GM21737 (cell line): ENCODE results near the gene PUS1.
"Not testable (repeated sequence)": the region's sequence is repeated elsewhere in the genome, so short reads cannot be mapped to it uniquely, and the experiment has no call there.

Source experiments
- ATAC-seq: cut with Tn5 transposase; IDR thresholded peaks from one replicate; pipeline ENCODE4 v1.9.1; 2021; ENCODE audit warnings: mild to moderate bottlenecking, moderate library complexity; ENCODE audit not compliant: unreplicated experiment

PUS1 gene

GRCh38 chr12:131959641-131960589 lies 30.8 kb downstream of the PUS1 start:
- ATAC-seq, result no peak

- ATAC-seq, result not testable (repeated sequence)
Measured at GRCh38 chr12:131960590-131961325, 31.7 kb downstream of the PUS1 start.

- not testable (repeated sequence) for ATAC-seq
Measured at GRCh38 chr12:131961328-131961727, 32.3 kb downstream of the PUS1 start.

- ATAC-seq, result no peak
Measured at GRCh38 chr12:131962069-131962468, 33.0 kb downstream of the PUS1 start.

GRCh38 chr12:131963381-131963780 lies 34.3 kb downstream of the PUS1 start:
- no peak for ATAC-seq

- ATAC-seq, result no peak
Measured at GRCh38 chr12:131965073-131965472, 36.0 kb downstream of the PUS1 start.

- ATAC-seq, result no peak
Measured at GRCh38 chr12:131971226-131971625, 42.1 kb downstream of the PUS1 start.

GRCh38 chr12:131975228-131975627 lies 46.2 kb downstream of the PUS1 start:
- ATAC-seq, result no peak

GRCh38 chr12:131979606-131980005 lies 50.5 kb downstream of the PUS1 start:
- no peak for ATAC-seq

GRCh38 chr12:131980263-131980662 lies 51.2 kb downstream of the PUS1 start:
- no peak for ATAC-seq

- ATAC-seq, result no peak
Measured at GRCh38 chr12:131981388-131981787, 52.3 kb downstream of the PUS1 start.

- ATAC-seq, result no peak
Measured at GRCh38 chr12:131982041-131982440, 53.0 kb downstream of the PUS1 start.

- ATAC-seq, result no peak
Measured at GRCh38 chr12:131983026-131983425, 54.0 kb downstream of the PUS1 start.

- no peak for ATAC-seq
Measured at GRCh38 chr12:131983554-131983953, 54.5 kb downstream of the PUS1 start.

GRCh38 chr12:131984334-131984733 lies 55.3 kb downstream of the PUS1 start:
- no peak for ATAC-seq

- not testable (repeated sequence) for ATAC-seq
Measured at GRCh38 chr12:131985510-131985875, 56.4 kb downstream of the PUS1 start.

- ATAC-seq, result no peak
Measured at GRCh38 chr12:131986361-131986760, 57.3 kb downstream of the PUS1 start.

- no peak for ATAC-seq
Measured at GRCh38 chr12:131986910-131987309, 57.8 kb downstream of the PUS1 start.

- ATAC-seq, result no peak
Measured at GRCh38 chr12:131987552-131987951, 58.5 kb downstream of the PUS1 start.

- ATAC-seq, result no peak
Measured at GRCh38 chr12:131988054-131988796, 59.1 kb downstream of the PUS1 start.

- ATAC-seq, result no peak
Measured at GRCh38 chr12:131989021-131989420, 59.9 kb downstream of the PUS1 start.
